Pancreas (tissue), 10 donors: Measurements from ENCODE around the gene ZSWIM1. TPM values are rescaled to one million over a fixed set of nuclear protein-coding genes. Genes with fewer than 3 reads are reported as not detected.
A peak's percentile ranks its signal among the peaks of the same experiment; 100 is the strongest.

Source experiments
- ATAC-seq, 4 donors: fragments of 200-7000 bp; cut with Tn5 transposase; one replicate each; pipeline versions ENCODE4 v1.8.0 to v1.9.1; 2020; ENCODE audit warnings: mild to moderate bottlenecking in 4 of 4, moderate library complexity in 4 of 4
- DNase-seq, 6 donors: peaks; one replicate each; pipeline ENCODE4 v3.0.0-alpha.2; 2020
- FAIRE-seq: peaks from 2 replicates; lab custom pipeline; 2012; peaks lifted over from hg19 to GRCh38; lab: Jason Lieb, UNC
- H3K27ac ChIP-seq, 4 donors: fragments of 200-600 bp; sonication (generic); 1 replicate in 3 of 4; 2 replicates in 1 of 4; pipeline versions ENCODE4 v1.5.0 to v1.8.0; 2020
- H3K27me3 ChIP-seq, 4 donors: fragments of 200-600 bp; one replicate each; pipeline ENCODE4 v1.8.0; 2021
- H3K36me3 ChIP-seq, 3 donors: fragments of 200-600 bp; sonication (generic) in 1 of 3; one replicate each; pipeline versions ENCODE4 v1.5.0 to v1.8.0; 2020 to 2021
- H3K4me1 ChIP-seq, 3 donors: fragments of 200-600 bp; one replicate each; pipeline ENCODE4 v1.8.0; 2021
- H3K4me3 ChIP-seq, 4 donors: fragments of 200-600 bp; sonication (generic) in 2 of 4; one replicate each; pipeline versions ENCODE4 v1.5.0 to v1.8.0; 2020 to 2021
- H3K9me3 ChIP-seq, 4 donors: fragments of 200-600 bp; one replicate each; pipeline ENCODE4 v1.8.0; 2021
- CTCF ChIP-seq, 4 donors: fragments of 200-600 bp; sonication (generic) in 3 of 4; IDR thresholded peaks; one replicate each; pipeline versions ENCODE4 v1.5.0 to v1.8.0; 2021; ENCODE audit warnings: antibody characterized with exemption in 4 of 4
- WGBS, 2 donors: extraction: QIAGEN DNeasy Blood & Tissue Kit; methylation state at CpG; one replicate each; pipeline ENCODE4 v1.1.7; 2013; 5-methylcytosine and 5-hydroxymethylcytosine counted together
- intact Hi-C, 3 donors: fragments of 100-400 bp; cut with DNase I; formaldehyde crosslinking; loops; one replicate each; pipeline versions ENCODE4 v1.11.1 to v1.14.2; 2022
- polyA plus RNA-seq, 2 donors: library from polyadenylated mRNA; stranded (reverse); fragments of 200-250 nt; gene quantifications; one replicate each; pipeline ENCODE4 v1.2.3, GENCODE V29; 2013
- total RNA-seq, 6 donors: library from RNA; stranded (reverse); fragmentation: NEBNext Ultra II Directional in 4 of 6; extraction: Animal tissue kit (Norgen Biotek cat#: 25700) in 4 of 6; gene quantifications; one replicate each; pipeline versions ENCODE4 v1.2.1 to v1.2.4, GENCODE V29; 2021 to 2023
- donor health status: healthy with polysubstance abuse.
- donor health status: DM: no; HTN: no; CAD: no; lungs with moderate emphysema.
- donor health status: DM: no; HTN: no; CAD: no.
- donor health status: control.
- donor health status: control.
- donor health status: Bipolar disorder and iron deficiency.
- donor health status: DM: yes; HTN: yes; CAD: no.
- donor health status: DM: no; HTN: no; CAD: no.
- donor health status: DM: no; HTN: no; CAD: no.
- donor health status: DM: yes; HTN: yes; CAD: no.

The ZSWIM1 gene
- 1 to 10 TPM; 2.9 to 6.0 (median 4.0) TPM for total RNA-seq
- 1 to 10 TPM; 2.4 to 3.1 TPM for polyA plus RNA-seq

GRCh38 chr20:45880988-45881788 is at the start of gene ZSWIM1:
Gene ZSWIM1 (plus strand): TSS chr20:45881227. CDS start chr20:45882593, 1,366 bp downstream.
- peak within 1 kb of the TSS; percentile 44 to 65 (median 55) for H3K27ac ChIP-seq
- peaks cover 0 to 24% (median 6%) of the 10 kb centered on the region in 3 donors for H3K36me3 ChIP-seq
- peak; percentile 94 for FAIRE-seq
- WGBS, 2 donors = 0% methylated on average over 23 of the region's 23 CpGs
- H3K27me3 ChIP-seq = no peaks in the 10 kb centered on the region
- no peak for TF ChIP-seq CTCF (IDR thresholded peaks at IDR 0.05)
- peaks cover 3 to 9% (median 4%) of the 10 kb centered on the region in 3 donors for H3K4me1 ChIP-seq
- peak within 1 kb of the TSS; percentile 27 to 64 (median 41) for H3K4me3 ChIP-seq
- intact Hi-C loops = no loop called here
- no peaks in the 10 kb centered on the region for H3K9me3 ChIP-seq
- peak; percentile 98 to 100 (median 99) for DNase-seq
- peak; percentile 99 for ATAC-seq

- intact Hi-C loops = no loop called here
- Histone ChIP-seq H3K36me3 (no peaks in the 10 kb centered on the region), H3K4me1 (no peaks in the 10 kb centered on the region), H3K27me3 (no peaks in the 10 kb centered on the region), H3K27ac (peak overlapping the region in 1 of 4 donors; percentile 65), H3K4me3 (no peak overlapping the region), H3K9me3 (no peaks in the 10 kb centered on the region)
- DNase-seq (no peak), FAIRE-seq (no peak), ATAC-seq (no peak)
- no peak for TF ChIP-seq CTCF (IDR thresholded peaks at IDR 0.05)
- 86 to 92% methylated on average over 4 of the region's 4 CpGs for WGBS, 2 donors
Observed at GRCh38 chr20:45832619-45833018, 48.4 kb upstream of the ZSWIM1 start.

GRCh38 chr20:45833030-45833882 is 47.8 kb upstream of the ZSWIM1 start, which contains the start of gene SNX21:
Gene SNX21 (plus strand): TSS chr20:45833799. CDS start chr20:45833920, 121 bp downstream.
- H3K27me3 ChIP-seq = no peaks in the 10 kb centered on the region
- ATAC-seq (peak; percentile 89 to 92 (median 91)), FAIRE-seq (no peak), DNase-seq (peak in 5 of 6 donors; percentile 63 to 84 (median 73))
- H3K9me3 ChIP-seq = no peaks in the 10 kb centered on the region
- no peaks in the 10 kb centered on the region for H3K36me3 ChIP-seq
- H3K27ac ChIP-seq = peak within 1 kb of the TSS; percentile 37 to 77 (median 70)
- H3K4me1 ChIP-seq = no peaks in the 10 kb centered on the region
- peak within 1 kb of the TSS; percentile 58 to 84 (median 72) for H3K4me3 ChIP-seq
- 11 to 13% methylated on average over 28 to 35 of the region's 35 CpGs for WGBS, 2 donors
- intact Hi-C loops = no loop called here
- TF ChIP-seq CTCF (IDR thresholded peaks at IDR 0.05) = no peak

GRCh38 chr20:45833883-45834796 is 46.9 kb upstream of the ZSWIM1 start:
- Histone ChIP-seq H3K27ac (peak overlapping the region; percentile 37 to 77 (median 70)), H3K4me1 (no peaks in the 10 kb centered on the region), H3K27me3 (no peaks in the 10 kb centered on the region), H3K9me3 (no peaks in the 10 kb centered on the region), H3K36me3 (no peaks in the 10 kb centered on the region), H3K4me3 (peak overlapping the region; percentile 58 to 84 (median 72))
- no peak for TF ChIP-seq CTCF (IDR thresholded peaks at IDR 0.05)
- WGBS, 2 donors = 3 to 4% methylated on average over 38 to 71 of the region's 71 CpGs
- intact Hi-C loops = no loop called here
- FAIRE-seq = no peak
- DNase-seq = peak; percentile 54 to 89 (median 72)
- peak; percentile 79 to 89 (median 84) for ATAC-seq
